GM13977 (cell line): ENCODE measurements around the gene RAD51B.
"Not testable (repeated sequence)": the region's sequence is repeated elsewhere in the genome, so short reads cannot be mapped to it uniquely, and the experiment has no call there.

Source experiments
- DNase-seq: peaks from one replicate; pipeline ENCODE4 v3.0.0; 2012; ENCODE audit warnings: low spot score
- CTCF ChIP-seq: IDR thresholded peaks from 2 replicates; pipeline ENCODE4 v1.5.1; 2012; ENCODE audit warnings: mild to moderate bottlenecking, control low read depth; ENCODE audit not compliant: insufficient read depth; ENCODE audit errors: extremely low read depth, missing control alignments
- in situ Hi-C: fragments of 300-500 bp; cut with MboI; formaldehyde crosslinking; loops from one replicate; pipeline ENCODE4 v1.12.0; 2022; ENCODE audit warnings: low sequenced_read_pairs, low pct_unique_long_range_greater_than_20kb, mixed read lengths, inconsistent platforms; ENCODE audit not compliant: unreplicated experiment

RAD51B gene

GRCh38 chr14:68089146-68089731 is 269.7 kb downstream of the RAD51B start:
- DNase-seq, result peak; percentile 28
- in situ Hi-C loops, result no loop called here
- TF ChIP-seq CTCF, result no peak

GRCh38 chr14:68094158-68094557 is 274.6 kb downstream of the RAD51B start:
- in situ Hi-C loops, result no loop called here
- DNase-seq, result no peak
- no peak for TF ChIP-seq CTCF

GRCh38 chr14:68094752-68095151 is 275.2 kb downstream of the RAD51B start:
- in situ Hi-C loops, result no loop called here
- no peak for TF ChIP-seq CTCF
- DNase-seq, result no peak

- TF ChIP-seq CTCF, result no peak
- in situ Hi-C loops, result no loop called here
- no peak for DNase-seq
These were observed 278.1 kb downstream of the RAD51B start for GRCh38 chr14:68097727-68098126.

- DNase-seq, result no peak
- TF ChIP-seq CTCF, result no peak
- in situ Hi-C loops, result no loop called here
These were observed 279.3 kb downstream of the RAD51B start for GRCh38 chr14:68098834-68099233.

- in situ Hi-C loops, result no loop called here
- TF ChIP-seq CTCF, result no peak
- no peak for DNase-seq
These were observed 280.0 kb downstream of the RAD51B start for GRCh38 chr14:68099495-68100045.

GRCh38 chr14:68101715-68102301 is 282.2 kb downstream of the RAD51B start:
- in situ Hi-C loops, DNase-seq: not testable (repeated sequence)
